Esophagus muscularis mucosa (tissue), 4 donors: ENCODE measurements around the gene KRTAP4-11. TPM values are rescaled to one million over a fixed set of nuclear protein-coding genes. Genes with fewer than 3 reads are reported as not detected.

ENCODE experiments used
- DNase-seq: peaks from one replicate; pipeline ENCODE4 v3.0.0-alpha.2; 2017; ENCODE audit errors: extremely low spot score
- H3K27ac ChIP-seq, 4 donors: fragments of 200-600 bp; sonication (generic); replicated peaks in 1 of 4; 1 replicate in 3 of 4; 2 replicates in 1 of 4; pipeline ENCODE4 v1.5.1; 2016 to 2019; ENCODE audit warnings: mild to moderate bottlenecking in 1 of 4
- H3K27me3 ChIP-seq, 4 donors: fragments of 200-600 bp; sonication (generic); one replicate each; pipeline versions ENCODE4 v1.5.1 to v1.6.0; 2016 to 2019
- H3K36me3 ChIP-seq, 4 donors: fragments of 200-600 bp; sonication (generic); one replicate each; pipeline ENCODE4 v1.5.1; 2016 to 2019
- H3K4me1 ChIP-seq, 4 donors: fragments of 200-600 bp; sonication (generic); one replicate each; pipeline ENCODE4 v1.5.1; 2016 to 2019
- H3K4me3 ChIP-seq, 4 donors: fragments of 200-600 bp; sonication (generic); 1 replicate in 2 of 4; 2 replicates in 2 of 4; pipeline ENCODE4 v1.5.1; 2016 to 2019; ENCODE audit warnings: mild to moderate bottlenecking in 4 of 4, moderate library complexity in 1 of 4
- H3K9me3 ChIP-seq, 4 donors: fragments of 200-600 bp; sonication (generic); 1 replicate in 3 of 4; 2 replicates in 1 of 4; pipeline ENCODE4 v1.5.1; 2016 to 2019
- CTCF ChIP-seq, 3 experiments: fragments of 200-600 bp in 2 of 3; fragments of 450-650 bp in 1 of 3; sonication (generic) in 2 of 3; IDR thresholded peaks; one replicate each; pipeline ENCODE4 v1.5.1; 2017 to 2019; ENCODE audit warnings: antibody characterized with exemption in 3 of 3, mild to moderate bottlenecking in 2 of 3, moderate library complexity in 1 of 3
- EP300 ChIP-seq: sonication (generic); formaldehyde crosslinking; IDR thresholded peaks from one replicate; pipeline ENCODE4 v1.6.1; 2017; ENCODE audit warnings: antibody characterized with exemption
- POLR2A ChIP-seq: fragments of 450-650 bp; IDR thresholded peaks from one replicate; pipeline ENCODE4 v1.6.1; 2017; ENCODE audit warnings: antibody characterized with exemption, moderate library complexity, mild to moderate bottlenecking, low read depth
- POLR2AphosphoS5 ChIP-seq, 2 donors: sonication (generic); formaldehyde crosslinking; IDR thresholded peaks; one replicate each; pipeline ENCODE4 v1.6.1; 2017; ENCODE audit warnings: antibody characterized with exemption in 2 of 2
- WGBS: methylation state at CpG from one replicate; pipeline ENCODE4 v1.1.5; 2018; 5-methylcytosine and 5-hydroxymethylcytosine counted together
- intact Hi-C: fragments of 100-400 bp; cut with DNase I; formaldehyde crosslinking; loops from one replicate; pipeline ENCODE4 v1.15.1; 2023
- total RNA-seq, 4 donors: library from RNA; depleted of rRNA; stranded (reverse); fragments of >200 nt; gene quantifications; one replicate each; pipeline versions ENCODE4 v1.1.0 to v1.2.1, GENCODE V29; 2016

KRTAP4-11 gene
- total RNA-seq, 4 donors from 2014 or later: not detected

GRCh38 chr17:41073676-41074075 is 44.5 kb downstream of the KRTAP4-11 start:
- intact Hi-C loops: no loop called here
- Histone ChIP-seq H3K4me3 (no peak overlapping the region), H3K36me3 (no peaks in the 10 kb centered on the region), H3K27ac (no peak overlapping the region), H3K4me1 (no peaks in the 10 kb centered on the region), H3K9me3 (no peaks in the 10 kb centered on the region), H3K27me3 (peaks cover 0 to 6% (median 0%) of the 10 kb centered on the region in 4 donors)
- DNase-seq: no peak
- no peak for TF ChIP-seq POLR2A
- no peak for TF ChIP-seq POLR2AphosphoS5 (IDR thresholded peaks at IDR 0.05)
- TF ChIP-seq CTCF (IDR thresholded peaks at IDR 0.05): no peak
- no peak for TF ChIP-seq EP300
- WGBS: 86% methylated on average over 2 of the region's 2 CpGs

DNA sequence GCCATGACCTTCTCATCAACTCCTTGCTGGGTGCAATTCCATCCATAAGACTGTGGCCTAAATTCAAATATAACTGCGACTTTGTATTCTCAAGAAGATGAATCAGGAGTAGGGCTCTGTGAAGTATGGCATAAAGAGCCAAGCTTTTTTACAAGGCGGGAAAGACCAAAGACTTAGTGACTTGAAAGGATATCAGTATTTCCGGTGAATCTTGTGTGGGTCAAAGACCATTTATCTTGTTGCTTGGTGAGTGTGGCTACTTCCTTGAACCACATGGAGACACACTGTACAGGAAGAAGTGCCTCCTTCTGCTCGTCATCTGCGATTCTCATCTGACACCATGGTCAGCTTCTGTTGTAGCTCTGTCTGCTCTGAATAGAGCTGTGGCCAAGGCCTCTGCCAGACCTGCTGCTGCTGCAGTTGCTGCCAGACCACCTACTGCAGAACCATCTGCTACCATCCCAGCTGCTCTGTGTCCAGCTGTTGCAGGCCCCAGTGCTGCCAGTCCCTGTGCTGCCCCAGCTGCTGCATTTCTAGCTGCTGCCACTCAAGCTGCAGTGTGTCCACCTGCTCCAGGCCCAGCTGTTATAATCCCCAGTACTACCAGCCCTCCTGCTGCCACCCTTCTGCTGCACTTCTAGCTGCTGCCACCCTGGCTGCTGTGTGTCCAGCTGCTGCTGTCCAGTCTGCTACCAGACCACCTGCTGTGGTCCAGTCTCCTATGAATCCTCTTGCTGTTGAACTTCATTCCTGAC is 46.4 kb downstream of the KRTAP4-11 start:
- intact Hi-C loops: no loop called here
- no peak for TF ChIP-seq CTCF (IDR thresholded peaks at IDR 0.05)
- TF ChIP-seq EP300: no peak
- no peak for TF ChIP-seq POLR2AphosphoS5 (IDR thresholded peaks at IDR 0.05)
- no peak for TF ChIP-seq POLR2A

DNA sequence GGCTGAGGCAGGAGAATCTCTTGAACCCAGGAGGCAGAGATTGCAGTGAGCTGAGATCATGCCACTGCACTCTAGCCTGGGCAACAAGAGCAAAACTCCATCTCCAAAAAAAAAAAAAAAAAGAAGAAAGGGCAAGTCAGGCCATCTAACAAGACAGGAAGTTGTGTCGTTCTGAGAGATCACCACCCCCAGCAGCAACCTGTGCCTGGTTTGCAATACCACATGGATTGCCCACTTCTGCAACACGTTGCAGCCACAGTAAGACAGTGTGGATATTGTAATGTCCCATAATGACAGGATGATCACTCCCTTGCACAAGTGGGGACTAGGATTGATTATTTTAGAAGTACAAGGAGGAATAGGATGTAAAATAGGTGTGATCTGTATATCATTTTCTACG is 49.1 kb downstream of the KRTAP4-11 start:
- Histone ChIP-seq H3K27me3 (no peaks in the 10 kb centered on the region), H3K4me3 (no peak overlapping the region), H3K36me3 (no peaks in the 10 kb centered on the region), H3K4me1 (no peaks in the 10 kb centered on the region), H3K27ac (no peak overlapping the region), H3K9me3 (no peaks in the 10 kb centered on the region)
- no peak for DNase-seq
- TF ChIP-seq POLR2AphosphoS5 (IDR thresholded peaks at IDR 0.05) (no peak), EP300 (no peak), CTCF (IDR thresholded peaks at IDR 0.05) (no peak)
- intact Hi-C loops: no loop called here
- 83% methylated on average over 3 of the region's 3 CpGs for WGBS

More for the DNA sequence above, 46.4 kb downstream of the KRTAP4-11 start:
- peaks cover 0 to 6% (median 0%) of the 10 kb centered on the region in 4 donors for H3K27me3 ChIP-seq
- DNase-seq: no peak
- H3K4me3 ChIP-seq: no peak overlapping the region
- H3K4me1 ChIP-seq: no peaks in the 10 kb centered on the region
- no peak overlapping the region for H3K27ac ChIP-seq
- no peaks in the 10 kb centered on the region for H3K9me3 ChIP-seq
- 87% methylated on average over 5 of the region's 5 CpGs for WGBS
- H3K36me3 ChIP-seq: no peaks in the 10 kb centered on the region

GRCh38 chr17:41067281-41067680 is 50.9 kb downstream of the KRTAP4-11 start:
- Histone ChIP-seq H3K27ac (no peak overlapping the region), H3K4me1 (no peaks in the 10 kb centered on the region), H3K27me3 (no peaks in the 10 kb centered on the region), H3K9me3 (no peaks in the 10 kb centered on the region), H3K36me3 (no peaks in the 10 kb centered on the region), H3K4me3 (no peak overlapping the region)
- no peak for DNase-seq
- intact Hi-C loops: no loop called here
- no peak for TF ChIP-seq CTCF (IDR thresholded peaks at IDR 0.05)

Other genes starting within 250 kb of the KRTAP4-11 start
- gene KRT20, start 233.1 kb downstream of the KRTAP4-11 start, total RNA-seq: under 1 TPM in 1 of 4 donors, not detected in 3; 0.52 TPM
- gene KRT23, start 180.7 kb downstream of the KRTAP4-11 start, total RNA-seq: under 1 TPM in 1 of 4 donors, not detected in 3; 0.50 TPM
- not detected for gene KRT39, start 151.4 kb downstream of the KRTAP4-11 start, total RNA-seq
- gene KRT40, start 134.0 kb downstream of the KRTAP4-11 start, total RNA-seq: not detected
- not detected for gene KRTAP3-3, start 124.2 kb downstream of the KRTAP4-11 start, total RNA-seq
- gene KRTAP3-2, start 118.5 kb downstream of the KRTAP4-11 start, total RNA-seq: not detected
- not detected for gene KRTAP3-1, start 109.2 kb downstream of the KRTAP4-11 start, total RNA-seq
- gene KRTAP1-5, start 91.2 kb downstream of the KRTAP4-11 start, total RNA-seq: not detected
- gene KRTAP1-4, start 88.2 kb downstream of the KRTAP4-11 start, total RNA-seq: not detected
- gene KRTAP1-3, start 83.5 kb downstream of the KRTAP4-11 start, total RNA-seq: not detected
- not detected for gene KRTAP1-1, start 76.9 kb downstream of the KRTAP4-11 start, total RNA-seq
- not detected for gene KRTAP2-1, start 71.1 kb downstream of the KRTAP4-11 start, total RNA-seq
- not detected for gene KRTAP2-2, start 63.1 kb downstream of the KRTAP4-11 start, total RNA-seq
- gene KRTAP2-3, start 58.3 kb downstream of the KRTAP4-11 start, total RNA-seq: not detected
- gene KRTAP2-4, start 52.5 kb downstream of the KRTAP4-11 start, total RNA-seq: not detected
- gene KRTAP4-7, start 34.2 kb downstream of the KRTAP4-11 start, total RNA-seq: not detected
- not detected for gene KRTAP4-8, start 20.2 kb downstream of the KRTAP4-11 start, total RNA-seq
- not detected for gene KRTAP4-16, start 16.2 kb downstream of the KRTAP4-11 start, total RNA-seq
- not detected for gene KRTAP4-9, start 13.0 kb downstream of the KRTAP4-11 start, total RNA-seq
- gene KRTAP4-12, start 5.8 kb upstream of the KRTAP4-11 start, total RNA-seq: not detected
- not detected for gene KRTAP4-6, start 22.2 kb upstream of the KRTAP4-11 start, total RNA-seq
- not detected for gene KRTAP4-5, start 31.5 kb upstream of the KRTAP4-11 start, total RNA-seq
- gene KRTAP4-4, start 42.4 kb upstream of the KRTAP4-11 start, total RNA-seq: not detected
- gene KRTAP4-3, start 49.8 kb upstream of the KRTAP4-11 start, total RNA-seq: not detected
- gene KRTAP4-2, start 59.8 kb upstream of the KRTAP4-11 start, total RNA-seq: not detected
- gene KRTAP4-1, start 66.5 kb upstream of the KRTAP4-11 start, total RNA-seq: not detected
- not detected for gene KRTAP9-1, start 71.5 kb upstream of the KRTAP4-11 start, total RNA-seq
- gene KRTAP9-2, start 108.3 kb upstream of the KRTAP4-11 start, total RNA-seq: not detected
- gene KRTAP9-3, start 114.1 kb upstream of the KRTAP4-11 start, total RNA-seq: not detected
- not detected for gene KRTAP9-8, start 119.6 kb upstream of the KRTAP4-11 start, total RNA-seq
- not detected for gene KRTAP9-4, start 131.3 kb upstream of the KRTAP4-11 start, total RNA-seq
- gene KRTAP9-9, start 137.0 kb upstream of the KRTAP4-11 start, total RNA-seq: not detected
- not detected for gene KRTAP9-6, start 147.0 kb upstream of the KRTAP4-11 start, total RNA-seq
- not detected for gene KRTAP9-7, start 157.3 kb upstream of the KRTAP4-11 start, total RNA-seq
- not detected for gene KRTAP29-1, start 184.5 kb upstream of the KRTAP4-11 start, total RNA-seq
- gene KRTAP16-1, start 190.9 kb upstream of the KRTAP4-11 start, total RNA-seq: not detected
- not detected for gene KRTAP17-1, start 197.3 kb upstream of the KRTAP4-11 start, total RNA-seq
- gene KRT33A, start 232.5 kb upstream of the KRTAP4-11 start, total RNA-seq: not detected